ENCODE results near the gene OR5M3.

OR5M3 gene

GRCh38 chr11:56473252-56473651, at the start of gene OR5M3:
Gene OR5M3 (minus strand): TSS chr11:56473352. CDS start chr11:56470497, 2,855 bp downstream.
- DNase-seq: no peak

- no peak for DNase-seq
Observed at GRCh38 chr11:56522008-56522407, 48.9 kb upstream of the OR5M3 start.

GRCh38 chr11:56513280-56513679, 40.1 kb upstream of the OR5M3 start:
- no peak for DNase-seq

- no peak for DNase-seq
Observed at GRCh38 chr11:56509439-56509838, 36.3 kb upstream of the OR5M3 start.

- DNase-seq: no peak
Observed at GRCh38 chr11:56497010-56497409, 23.9 kb upstream of the OR5M3 start.

GRCh38 chr11:56495117-56495516, 22.0 kb upstream of the OR5M3 start:
- no peak for DNase-seq

GRCh38 chr11:56491270-56491669, 18.1 kb upstream of the OR5M3 start, which contains the start of gene OR5M8:
Gene OR5M8 (minus strand): TSS chr11:56491370. CDS start chr11:56491370, 0 bp downstream.
- no peak for DNase-seq

- DNase-seq: no peak
Observed at GRCh38 chr11:56486801-56487200, 13.6 kb upstream of the OR5M3 start.

GRCh38 chr11:56474729-56475235, 1.6 kb upstream of the OR5M3 start:
- DNase-seq: no peak

- DNase-seq: no peak
Observed at GRCh38 chr11:56457076-56457475, 16.1 kb downstream of the OR5M3 start.

GRCh38 chr11:56453521-56453920, 19.6 kb downstream of the OR5M3 start:
- DNase-seq: no peak
